ENCODE data around the gene DSG2.

DNA sequence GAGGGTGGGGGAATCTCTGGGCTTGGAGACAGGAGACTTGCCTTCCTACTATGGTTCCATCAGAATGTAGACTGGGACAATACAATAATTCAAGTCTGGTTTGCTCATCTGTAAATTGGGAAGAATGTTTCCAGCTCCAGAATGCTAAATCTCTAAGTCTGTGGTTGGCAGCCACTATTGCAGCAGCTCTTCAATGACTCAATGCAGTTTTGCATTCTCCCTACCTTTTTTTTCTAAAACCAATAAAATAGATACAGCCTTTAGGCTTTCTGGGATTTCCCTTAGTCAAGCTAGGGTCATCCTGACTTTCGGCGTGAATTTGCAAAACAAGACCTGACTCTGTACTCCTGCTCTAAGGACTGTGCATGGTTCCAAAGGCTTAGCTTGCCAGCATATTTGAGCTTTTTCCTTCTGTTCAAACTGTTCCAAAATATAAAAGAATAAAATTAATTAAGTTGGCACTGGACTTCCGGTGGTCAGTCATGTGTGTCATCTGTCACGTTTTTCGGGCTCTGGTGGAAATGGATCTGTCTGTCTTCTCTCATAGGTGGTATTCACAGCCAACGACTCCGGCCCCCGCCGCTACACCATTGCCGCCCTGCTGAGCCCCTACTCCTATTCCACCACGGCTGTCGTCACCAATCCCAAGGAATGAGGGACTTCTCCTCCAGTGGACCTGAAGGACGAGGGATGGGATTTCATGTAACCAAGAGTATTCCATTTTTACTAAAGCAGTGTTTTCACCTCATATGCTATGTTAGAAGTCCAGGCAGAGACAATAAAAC, 100.2 kb downstream of the DSG2 start:
- TF ChIP-seq, protein P1, sequence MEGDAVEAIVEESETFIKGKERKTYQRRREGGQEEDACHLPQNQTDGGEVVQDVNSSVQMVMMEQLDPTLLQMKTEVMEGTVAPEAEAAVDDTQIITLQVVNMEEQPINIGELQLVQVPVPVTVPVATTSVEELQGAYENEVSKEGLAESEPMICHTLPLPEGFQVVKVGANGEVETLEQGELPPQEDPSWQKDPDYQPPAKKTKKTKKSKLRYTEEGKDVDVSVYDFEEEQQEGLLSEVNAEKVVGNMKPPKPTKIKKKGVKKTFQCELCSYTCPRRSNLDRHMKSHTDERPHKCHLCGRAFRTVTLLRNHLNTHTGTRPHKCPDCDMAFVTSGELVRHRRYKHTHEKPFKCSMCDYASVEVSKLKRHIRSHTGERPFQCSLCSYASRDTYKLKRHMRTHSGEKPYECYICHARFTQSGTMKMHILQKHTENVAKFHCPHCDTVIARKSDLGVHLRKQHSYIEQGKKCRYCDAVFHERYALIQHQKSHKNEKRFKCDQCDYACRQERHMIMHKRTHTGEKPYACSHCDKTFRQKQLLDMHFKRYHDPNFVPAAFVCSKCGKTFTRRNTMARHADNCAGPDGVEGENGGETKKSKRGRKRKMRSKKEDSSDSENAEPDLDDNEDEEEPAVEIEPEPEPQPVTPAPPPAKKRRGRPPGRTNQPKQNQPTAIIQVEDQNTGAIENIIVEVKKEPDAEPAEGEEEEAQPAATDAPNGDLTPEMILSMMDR (IDR thresholded peaks at IDR 0.05) = no peak
- TF ChIP-seq POLR2A (IDR thresholded peaks at IDR 0.05) (no peak), POLR2AphosphoS5 (IDR thresholded peaks at IDR 0.05) (no peak), EP300 (IDR thresholded peaks at IDR 0.05) (no peak)

Data from sigmoid colon (tissue), 4 donors.